ENCODE data around the gene OXCT1.
"Not testable (repeated sequence)": the region's sequence is repeated elsewhere in the genome, so short reads cannot be mapped to it uniquely, and the experiment has no call there.

OXCT1 gene

DNA sequence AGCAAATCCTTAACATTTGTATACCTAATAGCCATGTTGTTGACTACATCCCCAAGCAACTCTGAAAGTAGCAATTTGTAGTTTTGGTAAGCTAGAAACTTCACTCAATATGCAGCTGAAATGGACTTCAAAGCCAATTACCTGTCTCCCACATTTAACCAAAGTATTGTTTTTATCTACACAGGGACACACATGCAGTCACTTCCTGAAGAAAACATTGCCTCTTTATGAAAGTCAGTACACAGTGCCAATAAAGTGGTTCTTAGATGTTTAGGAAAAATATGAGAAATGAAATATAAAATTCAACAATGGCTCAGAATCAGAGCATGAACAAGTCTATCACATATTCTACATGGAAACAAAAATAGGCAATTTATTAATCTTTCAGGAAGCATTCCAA, 49.2 kb downstream of the OXCT1 start:
- no peak for DNase-seq

GRCh38 chr5:41820150-41820549, 50.1 kb downstream of the OXCT1 start:
- no peak for DNase-seq

DNA sequence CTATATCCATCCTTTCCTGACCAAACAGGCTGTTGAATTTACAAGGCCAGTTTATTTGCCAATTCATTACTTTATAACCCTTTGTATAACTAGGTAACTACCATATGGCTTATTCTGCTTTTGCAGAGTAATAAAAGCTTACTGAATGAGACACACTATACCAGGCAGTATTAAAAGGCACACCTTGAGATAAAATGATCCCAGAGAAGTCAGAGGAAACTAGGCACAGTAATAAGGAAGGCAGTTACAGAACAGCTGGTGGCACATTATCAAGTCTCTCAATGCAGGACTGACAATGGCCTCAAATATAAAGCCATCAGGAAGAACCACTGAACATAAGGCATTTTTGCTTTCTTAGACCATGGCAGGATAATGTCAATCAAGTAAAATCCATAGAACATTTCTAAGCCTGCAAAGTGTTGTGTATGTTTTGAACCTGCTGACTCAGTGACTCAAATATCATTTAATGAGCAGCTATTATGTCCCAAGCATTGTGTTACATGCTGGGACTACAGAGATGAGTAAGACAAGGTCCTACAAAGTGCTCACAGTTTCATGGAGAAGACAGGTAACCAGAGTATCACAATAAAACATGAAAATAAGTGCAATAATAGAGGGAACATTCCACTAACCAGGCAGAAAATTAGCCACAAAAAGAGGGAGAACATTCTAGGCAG, 52.5 kb downstream of the OXCT1 start:
- no peak for DNase-seq

- DNase-seq: no peak
Measured at GRCh38 chr5:41815663-41816229, 54.5 kb downstream of the OXCT1 start.

- DNase-seq: no peak
Measured at GRCh38 chr5:41815261-41815660, 55.0 kb downstream of the OXCT1 start.

- DNase-seq: not testable (repeated sequence)
Measured at GRCh38 chr5:41814306-41814705, 55.9 kb downstream of the OXCT1 start.

DNA sequence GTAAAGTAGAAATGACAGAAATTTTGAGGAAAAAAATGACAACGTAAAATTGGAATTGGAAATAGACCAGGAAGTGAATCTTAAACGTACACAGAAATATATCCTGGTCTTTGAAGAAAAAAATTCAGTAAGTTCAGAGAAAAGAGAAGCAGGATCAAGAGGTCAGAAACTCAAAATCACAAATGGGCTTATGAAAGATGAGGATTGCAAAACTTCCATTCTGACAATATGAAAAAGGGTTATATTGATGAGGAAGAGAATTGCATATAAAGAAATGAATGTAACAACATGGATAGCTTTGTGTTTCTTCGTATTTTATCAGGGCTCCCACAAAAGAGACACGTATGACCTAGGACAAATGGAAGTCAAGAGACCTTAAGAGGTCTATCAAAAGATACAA, 58.1 kb downstream of the OXCT1 start:
- DNase-seq: no peak

DNA sequence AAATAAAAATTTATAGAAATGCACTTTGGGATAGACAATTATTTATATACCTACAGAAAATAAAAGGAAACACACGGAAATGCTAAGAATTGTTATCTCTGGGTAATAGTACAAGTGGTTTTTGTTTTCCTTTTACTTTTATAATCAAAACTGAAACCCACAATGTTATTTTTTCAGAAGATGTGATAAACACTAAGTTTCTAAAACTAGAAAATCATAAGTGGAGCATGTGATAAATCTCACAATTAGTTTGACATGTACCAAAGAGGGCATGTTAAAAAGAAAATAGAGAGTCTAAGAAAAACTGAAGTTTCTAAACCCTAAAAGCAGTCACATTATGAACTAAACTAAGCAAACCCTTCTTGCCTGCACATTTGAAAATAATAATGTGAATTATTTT, 61.1 kb downstream of the OXCT1 start:
- no peak for DNase-seq

DNA sequence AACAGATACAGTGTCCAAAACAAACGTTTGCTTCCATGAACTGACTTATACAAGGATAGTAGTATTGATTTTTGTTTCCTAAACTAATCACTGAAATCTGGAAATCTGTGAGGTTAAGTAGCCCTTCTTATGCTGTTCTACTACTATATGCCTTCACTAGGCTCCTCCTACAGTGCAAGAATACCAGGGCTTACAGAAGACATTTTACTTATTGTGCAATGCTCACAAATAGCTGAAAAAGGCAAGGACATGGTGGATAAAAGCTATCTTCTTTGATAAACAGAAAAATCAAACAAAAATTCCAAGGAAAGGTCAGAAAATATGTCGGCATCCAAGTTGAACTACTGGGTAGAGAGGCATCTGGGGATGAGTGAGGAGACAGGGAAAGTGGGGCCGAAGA, 61.9 kb downstream of the OXCT1 start:
- DNase-seq: no peak

GRCh38 chr5:41797662-41798061, 72.6 kb downstream of the OXCT1 start:
- DNase-seq: no peak

DNA sequence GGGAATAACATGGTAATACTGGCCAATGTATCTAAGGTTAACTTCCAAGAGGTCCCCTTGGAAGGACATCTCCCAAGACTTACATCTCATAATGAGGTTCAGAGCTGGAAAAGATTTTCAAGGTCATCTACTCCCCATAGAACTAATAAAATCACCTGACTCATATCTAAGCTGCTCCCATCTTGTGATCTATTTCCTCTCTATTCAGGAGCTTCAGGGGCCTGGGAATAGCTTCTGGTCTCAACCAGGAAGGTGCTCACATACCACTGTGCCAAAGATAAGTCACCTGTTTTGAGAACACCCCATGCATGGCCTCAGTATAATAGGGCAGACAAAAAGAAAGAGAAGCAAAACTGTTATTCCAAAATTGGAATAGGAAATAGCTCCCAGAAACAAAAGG, 74.2 kb downstream of the OXCT1 start:
- DNase-seq: no peak

- DNase-seq: no peak
Measured at GRCh38 chr5:41795125-41795524, 75.1 kb downstream of the OXCT1 start.

DNA sequence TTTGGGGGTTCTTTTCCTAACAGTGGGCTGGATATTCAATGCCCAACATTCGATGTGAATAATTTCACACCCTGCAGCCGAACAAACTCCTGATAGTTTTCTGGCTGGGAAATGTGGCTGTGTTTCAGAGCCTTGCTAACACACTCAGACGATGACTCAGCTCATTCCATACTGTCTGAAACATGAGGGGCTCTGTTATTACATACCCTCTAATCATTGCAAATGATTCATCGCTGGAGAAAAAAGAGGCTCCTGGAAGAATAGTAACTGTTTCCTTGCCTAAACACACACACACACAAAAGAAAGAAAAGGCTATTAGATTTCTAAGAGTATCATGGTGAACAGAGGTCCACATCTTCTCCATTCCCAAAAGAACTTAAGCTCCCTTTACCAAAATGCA, 75.8 kb downstream of the OXCT1 start:
- no peak for DNase-seq

GRCh38 chr5:41793141-41793770, 77.0 kb downstream of the OXCT1 start:
- DNase-seq: no peak

DNA sequence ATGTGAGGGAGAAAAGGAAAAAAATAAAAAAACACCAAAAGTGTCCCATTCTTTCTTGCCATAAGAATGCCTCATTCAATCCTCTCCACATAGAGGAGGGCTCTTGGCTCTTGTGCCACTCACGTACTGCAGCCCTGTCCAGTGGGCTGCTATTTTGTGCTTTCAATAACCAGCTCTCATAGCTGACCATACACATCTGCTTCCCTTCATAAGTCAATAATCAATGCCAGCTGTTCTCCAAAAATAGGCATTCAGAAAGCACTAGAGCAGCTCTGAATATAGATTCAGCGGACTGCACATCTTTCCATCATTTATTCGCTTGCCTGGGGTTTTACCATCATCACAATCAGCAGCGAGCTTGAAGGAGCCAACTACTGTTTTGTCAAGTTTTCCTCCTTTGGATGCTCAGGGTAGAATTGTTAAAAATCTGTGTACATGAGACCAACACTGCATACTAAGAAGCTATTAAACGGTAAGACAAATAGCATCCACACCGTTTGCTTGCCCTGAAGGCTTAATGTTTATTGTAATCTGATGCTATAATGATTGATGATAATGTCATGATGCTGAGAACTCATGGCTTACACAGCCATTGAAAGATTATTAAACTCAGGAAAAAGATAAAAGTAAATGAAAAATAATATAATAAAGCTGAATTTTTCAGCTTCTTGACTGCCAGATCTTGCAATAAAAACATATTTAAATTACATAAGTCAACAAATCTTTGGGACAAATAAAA, 80.0 kb downstream of the OXCT1 start:
- DNase-seq: no peak

DNA sequence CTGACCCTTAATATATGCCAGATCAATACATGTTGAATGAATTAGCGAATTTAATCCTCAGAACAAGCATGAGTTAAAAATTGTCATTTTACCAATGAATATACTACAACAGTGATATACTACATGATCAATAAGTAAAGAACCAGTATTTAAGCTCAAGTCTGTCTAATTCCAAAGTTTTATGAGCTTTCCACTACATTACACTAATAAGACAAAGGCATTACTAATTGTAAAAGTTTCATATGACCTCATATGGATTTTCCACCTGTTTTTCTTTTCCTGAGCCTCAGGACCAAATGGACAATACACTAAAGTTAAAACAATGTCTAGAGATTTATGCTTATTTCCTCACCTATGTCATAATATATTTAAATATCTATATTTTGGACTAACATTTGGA, 80.8 kb downstream of the OXCT1 start:
- no peak for DNase-seq

DNA sequence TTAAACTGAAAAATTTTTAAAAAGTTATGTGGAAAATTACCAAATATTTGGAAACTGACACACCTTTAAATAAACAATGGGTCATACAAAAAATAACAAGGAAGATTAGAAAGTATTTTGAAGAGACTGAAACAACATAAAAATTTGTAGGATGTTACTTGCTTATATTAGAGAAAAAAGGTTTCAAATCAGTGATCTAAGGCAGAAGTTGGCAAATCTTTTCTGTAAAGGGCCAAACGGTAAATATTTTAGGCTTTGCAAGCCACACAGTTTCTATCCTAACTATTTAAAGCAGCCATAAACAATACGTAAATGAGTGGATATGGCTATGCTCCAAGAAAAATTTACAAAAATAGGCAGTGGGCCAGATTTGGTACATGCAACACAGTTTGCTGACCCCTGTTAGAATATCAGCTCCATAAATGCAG, 81.3 kb downstream of the OXCT1 start:
- DNase-seq: no peak

DNA sequence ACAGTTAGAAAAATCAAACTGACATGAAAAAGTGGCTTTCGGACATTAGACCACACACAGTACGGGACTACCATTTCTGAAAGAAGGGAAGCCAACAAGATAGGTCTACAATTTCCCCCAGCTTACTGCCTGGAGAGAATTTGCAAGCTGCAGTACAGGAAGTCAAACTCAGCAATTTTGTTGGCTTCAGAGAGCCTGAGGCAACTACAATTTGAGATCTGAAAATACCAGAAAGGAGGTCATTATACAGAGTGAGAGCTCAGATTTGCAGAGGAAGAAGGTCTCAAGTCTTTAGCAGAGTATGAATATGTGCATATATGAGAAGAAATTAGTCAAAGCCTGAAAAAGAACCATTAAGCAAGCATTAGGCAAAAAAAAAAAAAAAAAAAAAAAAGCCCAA, 83.0 kb downstream of the OXCT1 start:
- no peak for DNase-seq

DNA sequence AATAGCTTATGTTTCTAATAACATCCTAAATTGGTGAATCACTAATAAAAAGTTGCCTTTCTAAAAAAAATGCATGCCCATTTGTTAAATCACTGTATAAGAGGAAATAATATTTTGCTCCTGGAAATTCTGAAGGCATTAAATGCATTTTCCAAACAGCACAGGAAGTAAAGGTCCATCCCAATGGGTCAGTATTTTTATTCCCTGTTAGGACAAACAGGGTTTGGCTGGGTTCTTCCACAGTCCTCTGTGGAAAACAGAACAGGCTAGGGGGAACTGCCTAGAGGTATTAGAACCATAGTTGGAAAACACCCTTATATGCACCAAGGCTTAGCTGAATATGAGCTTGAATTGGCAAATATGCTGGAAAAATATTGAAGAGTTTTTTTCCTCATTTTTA, 85.2 kb downstream of the OXCT1 start:
- DNase-seq: no peak

GRCh38 chr5:41778410-41778809, 91.8 kb downstream of the OXCT1 start:
- no peak for DNase-seq

- no peak for DNase-seq
Measured at GRCh38 chr5:41776435-41776834, 93.8 kb downstream of the OXCT1 start.

DNA sequence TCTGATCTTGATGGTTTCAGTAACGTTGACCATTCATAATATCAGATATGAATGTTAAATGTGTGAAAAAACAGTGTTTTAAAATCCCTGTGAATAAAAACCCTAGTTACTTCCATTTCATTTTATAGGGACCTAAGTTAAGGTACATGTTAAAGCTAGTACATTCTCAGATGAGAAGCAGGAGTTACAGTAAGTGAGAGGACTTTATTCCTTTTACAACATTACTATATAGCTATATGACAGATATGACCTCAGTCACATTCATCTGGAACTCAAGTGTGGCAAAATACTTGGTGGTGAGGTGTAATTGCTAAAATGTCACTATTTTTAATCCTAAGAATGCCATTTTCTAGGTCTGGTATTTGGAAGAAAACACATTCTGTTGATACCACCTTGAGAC, 96.4 kb downstream of the OXCT1 start:
- no peak for DNase-seq

DNA sequence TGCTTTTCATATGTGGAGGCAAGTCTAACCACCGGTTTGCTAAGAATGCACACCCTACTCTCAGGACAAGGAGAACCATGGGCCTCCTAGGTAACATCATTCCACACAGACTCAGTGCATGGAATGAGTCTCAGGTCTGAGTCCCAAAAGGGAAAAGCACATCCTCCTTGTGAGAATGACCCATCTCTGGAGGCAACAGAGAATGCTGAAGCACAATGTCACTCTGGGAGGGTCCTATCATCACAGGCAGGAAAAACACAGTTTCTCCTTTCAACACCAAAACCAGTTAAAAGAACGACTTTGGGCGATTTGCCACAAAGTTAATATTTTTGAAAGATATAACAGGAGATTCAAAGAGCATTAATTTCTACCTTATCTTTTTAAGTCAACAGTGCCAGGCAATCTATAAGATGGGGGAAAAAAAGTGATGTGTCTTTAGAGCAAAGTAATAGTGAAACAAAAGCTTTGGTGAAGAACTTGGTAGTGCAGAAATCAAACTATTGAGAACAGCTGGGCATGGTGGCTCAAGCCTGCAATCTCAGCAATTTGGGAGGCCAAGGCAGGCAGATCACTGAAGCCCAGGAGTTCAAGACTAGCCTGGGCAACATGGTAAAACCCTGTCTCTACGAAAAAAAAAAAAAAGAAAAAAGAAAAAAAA, 97.3 kb downstream of the OXCT1 start:
- DNase-seq: no peak
